ENCODE results near the gene FAM174B. TPM values are rescaled to one million over a fixed set of nuclear protein-coding genes. Genes with fewer than 3 reads are reported as not detected.

FAM174B gene
- total RNA-seq, 1 experiment from 2014 or later: 3.5 TPM

- no TSS peak for BruUV-seq (replicated peaks)
- POLR2A ChIA-PET: no interaction called here
- intact Hi-C loops (cut with micrococcal nuclease): loop anchor here (10.0 kb wide), 1 partner anchor 101 kb away; no protein-coding TSS in a partner anchor
- Mint-ChIP-seq H3K27ac (ENCODE audit: low read depth, unreplicated experiment) (no peak overlapping the region), H3K4me3 (ENCODE audit: unreplicated experiment) (no peak overlapping the region), H3K4me1 (ENCODE audit: insufficient read depth, unreplicated experiment) (peaks cover 4% of the 10 kb centered on the region), H3K36me3 (ENCODE audit: insufficient read depth, unreplicated experiment) (peaks cover 9% of the 10 kb centered on the region), H3K9me3 (ENCODE audit: unreplicated experiment) (no peaks in the 10 kb centered on the region), H3K27me3 (ENCODE audit: insufficient read depth, unreplicated experiment) (no peaks in the 10 kb centered on the region)
- no peak for TF ChIP-seq CTCF (IDR thresholded peaks at IDR 0.05; ENCODE audit: unreplicated experiment)
- no peak for DNase-seq (ENCODE audit: unreplicated experiment)
- CTCF ChIA-PET: no interaction called here
Observed at GRCh38 chr15:92613841-92614240, 41.7 kb downstream of the FAM174B start.

GRCh38 chr15:92612891-92613290 is 42.7 kb downstream of the FAM174B start:
- ChIA-PET CTCF (interaction anchor here (0.6 kb wide), 1 partner anchor 110 kb away, joined by 3 read pairs; no protein-coding TSS in a partner anchor), POLR2A (no interaction called here)
- no peak for TF ChIP-seq CTCF (IDR thresholded peaks at IDR 0.05; ENCODE audit: unreplicated experiment)
- no peak overlapping the region for H3K27ac Mint-ChIP-seq (ENCODE audit: low read depth, unreplicated experiment)
- no peak for DNase-seq (ENCODE audit: unreplicated experiment)
- peaks cover 10% of the 10 kb centered on the region for H3K36me3 Mint-ChIP-seq (ENCODE audit: insufficient read depth, unreplicated experiment)
- intact Hi-C loops (cut with micrococcal nuclease): loop anchor here (10.0 kb wide), 1 partner anchor 102 kb away; no protein-coding TSS in a partner anchor
- H3K4me1 Mint-ChIP-seq (ENCODE audit: insufficient read depth, unreplicated experiment): peaks cover 4% of the 10 kb centered on the region
- H3K27me3 Mint-ChIP-seq (ENCODE audit: insufficient read depth, unreplicated experiment): peaks cover 7% of the 10 kb centered on the region
- no peaks in the 10 kb centered on the region for H3K9me3 Mint-ChIP-seq (ENCODE audit: unreplicated experiment)
- no TSS peak for BruUV-seq (replicated peaks)
- H3K4me3 Mint-ChIP-seq (ENCODE audit: unreplicated experiment): no peak overlapping the region

DNA sequence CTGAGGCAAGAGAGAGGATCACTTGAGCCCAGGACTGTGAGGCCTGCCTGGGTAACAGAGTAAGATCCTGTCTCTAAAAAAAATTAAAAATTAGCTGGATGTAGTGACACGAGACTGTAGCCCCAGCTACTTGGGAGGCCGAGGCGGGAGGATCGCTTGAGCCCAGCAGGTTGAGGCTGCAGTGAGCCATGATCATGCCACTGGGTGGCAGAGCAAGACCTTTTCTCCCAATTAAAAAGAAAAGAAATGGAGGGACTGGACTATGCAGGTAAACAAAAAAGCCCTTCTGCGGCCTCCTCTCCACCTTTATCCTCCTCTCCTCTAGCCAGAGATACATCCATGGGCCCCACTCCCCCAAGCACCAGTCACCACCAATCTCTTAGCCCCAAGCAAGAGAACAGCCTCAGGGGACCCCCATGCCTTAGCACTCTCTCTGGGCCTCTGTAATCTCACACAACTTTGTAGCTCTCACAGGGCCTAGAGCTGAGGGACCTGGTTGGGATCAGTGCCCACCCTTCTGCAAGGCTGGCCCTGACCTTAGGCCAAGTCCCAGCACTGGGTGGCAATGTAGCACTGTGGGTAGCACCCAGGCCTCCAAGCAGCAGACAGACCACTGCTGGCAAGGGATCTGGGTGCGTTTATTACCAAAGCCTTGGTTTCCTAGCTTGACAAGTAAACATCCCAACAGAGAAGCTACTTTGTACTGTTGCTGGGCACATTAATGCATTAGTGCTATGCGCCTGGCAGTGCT is 43.4 kb downstream of the FAM174B start:
- Mint-ChIP-seq H3K4me1 (ENCODE audit: insufficient read depth, unreplicated experiment) (no peaks in the 10 kb centered on the region), H3K27ac (ENCODE audit: low read depth, unreplicated experiment) (no peak overlapping the region), H3K4me3 (ENCODE audit: unreplicated experiment) (no peak overlapping the region), H3K36me3 (ENCODE audit: insufficient read depth, unreplicated experiment) (peaks cover 6% of the 10 kb centered on the region), H3K9me3 (ENCODE audit: unreplicated experiment) (no peaks in the 10 kb centered on the region), H3K27me3 (ENCODE audit: insufficient read depth, unreplicated experiment) (peaks cover 8% of the 10 kb centered on the region)
- intact Hi-C loops (cut with micrococcal nuclease): loop anchor here (10.0 kb wide), 1 partner anchor 103 kb away; no protein-coding TSS in a partner anchor
- no peak for TF ChIP-seq CTCF (IDR thresholded peaks at IDR 0.05; ENCODE audit: unreplicated experiment)
- BruUV-seq (replicated peaks): no TSS peak
- ChIA-PET POLR2A (no interaction called here), CTCF (interaction anchor here (0.6 kb wide), 1 partner anchor 109 kb away, joined by 3 read pairs; no protein-coding TSS in a partner anchor)
- no peak for DNase-seq (ENCODE audit: unreplicated experiment)

- peaks cover 6% of the 10 kb centered on the region for H3K36me3 Mint-ChIP-seq (ENCODE audit: insufficient read depth, unreplicated experiment)
- no peak overlapping the region for H3K4me3 Mint-ChIP-seq (ENCODE audit: unreplicated experiment)
- H3K27ac Mint-ChIP-seq (ENCODE audit: low read depth, unreplicated experiment): no peak overlapping the region
- peaks cover 8% of the 10 kb centered on the region for H3K27me3 Mint-ChIP-seq (ENCODE audit: insufficient read depth, unreplicated experiment)
- no peaks in the 10 kb centered on the region for H3K4me1 Mint-ChIP-seq (ENCODE audit: insufficient read depth, unreplicated experiment)
- POLR2A ChIA-PET: no interaction called here
- no peak for DNase-seq (ENCODE audit: unreplicated experiment)
- no peak for TF ChIP-seq CTCF (IDR thresholded peaks at IDR 0.05; ENCODE audit: unreplicated experiment)
- intact Hi-C loops (cut with micrococcal nuclease): loop anchor here (10.0 kb wide), 1 partner anchor 104 kb away; no protein-coding TSS in a partner anchor
- H3K9me3 Mint-ChIP-seq (ENCODE audit: unreplicated experiment): no peaks in the 10 kb centered on the region
- CTCF ChIA-PET: no interaction called here
- BruUV-seq (replicated peaks): no TSS peak
Observed at GRCh38 chr15:92611150-92611549, 44.4 kb downstream of the FAM174B start.

All from MCF 10A (cell line).